Ishikawa (cell line): ENCODE data around the gene DCBLD1.

Experiments used
- MAX ChIP-seq: IDR thresholded peaks from 2 replicates; pipeline ENCODE4 v1.6.1; 2012
- NFIC ChIP-seq: IDR thresholded peaks from 2 replicates; pipeline ENCODE4 v1.6.1; 2012
- RAD21 ChIP-seq: IDR thresholded peaks from 2 replicates; pipeline ENCODE4 v1.6.1; 2012; ENCODE audit warnings: low read depth
- TEAD4 ChIP-seq: IDR thresholded peaks from 2 replicates; pipeline ENCODE4 v1.6.1; 2012
- YY1 ChIP-seq: IDR thresholded peaks from 2 replicates; pipeline ENCODE4 v1.6.1; 2012; ENCODE audit warnings: low read depth
- ZBTB7A ChIP-seq: IDR thresholded peaks from 2 replicates; pipeline ENCODE4 v1.6.1; 2012; ENCODE audit warnings: low read depth

- no peak for TF ChIP-seq MAX
- no peak for TF ChIP-seq RAD21
- no peak for TF ChIP-seq ZBTB7A
- TF ChIP-seq NFIC = no peak
- no peak for TF ChIP-seq TEAD4
- no peak for TF ChIP-seq YY1
These were observed 37.9 kb upstream of the DCBLD1 start for GRCh38 chr6:117444600-117444999.
